Measurements from ENCODE around the gene CACNA1C. TPM values are rescaled to one million over a fixed set of nuclear protein-coding genes. Genes with fewer than 3 reads are reported as not detected.

CACNA1C gene
- total RNA-seq, 1 donor from 2014 or later: 15.6 TPM

GRCh38 chr12:2397356-2398045 lies 344.7 kb downstream of the CACNA1C start:
- ATAC-seq (no peak), DNase-seq (no peak)
- no peaks in the 10 kb centered on the region for H3K36me3 ChIP-seq
- peaks cover 31% of the 10 kb centered on the region for H3K4me1 ChIP-seq
- H3K9me3 ChIP-seq: no peaks in the 10 kb centered on the region
- H3K4me3 ChIP-seq: no peak overlapping the region
- TF ChIP-seq CTCF (IDR thresholded peaks at IDR 0.05): no peak
- H3K27me3 ChIP-seq: no peaks in the 10 kb centered on the region
- intact Hi-C loops (cut with DNase I): no loop called here
- no peak overlapping the region for H3K27ac ChIP-seq

GRCh38 chr12:2401040-2401439 lies 348.3 kb downstream of the CACNA1C start:
- H3K27ac ChIP-seq: no peak overlapping the region
- H3K4me3 ChIP-seq: no peak overlapping the region
- no peaks in the 10 kb centered on the region for H3K9me3 ChIP-seq
- H3K27me3 ChIP-seq: no peaks in the 10 kb centered on the region
- no peak for ATAC-seq
- no peaks in the 10 kb centered on the region for H3K36me3 ChIP-seq
- intact Hi-C loops (cut with DNase I): no loop called here
- peaks cover 26% of the 10 kb centered on the region for H3K4me1 ChIP-seq
- no peak for TF ChIP-seq CTCF (IDR thresholded peaks at IDR 0.05)
- DNase-seq: peak; percentile 23

- Histone ChIP-seq H3K27me3 (no peaks in the 10 kb centered on the region), H3K9me3 (no peaks in the 10 kb centered on the region), H3K4me1 (peaks cover 21% of the 10 kb centered on the region), H3K27ac (no peak overlapping the region), H3K4me3 (no peak overlapping the region), H3K36me3 (no peaks in the 10 kb centered on the region)
- no peak for TF ChIP-seq CTCF (IDR thresholded peaks at IDR 0.05)
- DNase-seq: no peak
- intact Hi-C loops (cut with DNase I): no loop called here
- no peak for ATAC-seq
Observed at GRCh38 chr12:2402073-2402579, 349.3 kb downstream of the CACNA1C start.

GRCh38 chr12:2403221-2403976 lies 350.6 kb downstream of the CACNA1C start:
- Histone ChIP-seq H3K27me3 (no peaks in the 10 kb centered on the region), H3K27ac (no peak overlapping the region), H3K9me3 (no peaks in the 10 kb centered on the region), H3K4me1 (peaks cover 11% of the 10 kb centered on the region), H3K4me3 (no peak overlapping the region), H3K36me3 (no peaks in the 10 kb centered on the region)
- no peak for ATAC-seq
- no peak for TF ChIP-seq CTCF (IDR thresholded peaks at IDR 0.05)
- DNase-seq: no peak
- intact Hi-C loops (cut with DNase I): no loop called here

GRCh38 chr12:2405039-2405438 lies 352.3 kb downstream of the CACNA1C start:
- no peak for TF ChIP-seq CTCF (IDR thresholded peaks at IDR 0.05)
- Histone ChIP-seq H3K4me3 (no peak overlapping the region), H3K27ac (no peak overlapping the region), H3K36me3 (no peaks in the 10 kb centered on the region), H3K4me1 (peaks cover 11% of the 10 kb centered on the region), H3K9me3 (no peaks in the 10 kb centered on the region), H3K27me3 (no peaks in the 10 kb centered on the region)
- no peak for DNase-seq
- no peak for ATAC-seq
- intact Hi-C loops (cut with DNase I): no loop called here

All from upper lobe of right lung (tissue), 1 donor.